ENCODE measurements around the gene CBX8. TPM values are rescaled to one million over a fixed set of nuclear protein-coding genes. Genes with fewer than 3 reads are reported as not detected.

Gene CBX8
- total and polyA plus RNA-seq, 2 donors from 2014 or later: 3.5 to 6.2 TPM

- Histone ChIP-seq H3K27ac (ENCODE audit: low read depth in 2 of 2, low read length in 2 of 2) (no peak overlapping the region), H3K9me3 (ENCODE audit: control insufficient read depth in 2 of 3, insufficient read depth in 1 of 3, low read length in 3 of 3) (no peaks in the 10 kb centered on the region), H3K4me3 (ENCODE audit: low read length in 3 of 3) (no peak overlapping the region), H3K4me1 (ENCODE audit: control insufficient read depth in 2 of 3, insufficient read depth in 2 of 3, low read depth in 1 of 3, low read length in 3 of 3) (peaks cover 0 to 8% (median 0%) of the 10 kb centered on the region in 3 donors), H3K9ac (ENCODE audit: low read length in 3 of 3) (no peak overlapping the region), H3K36me3 (ENCODE audit: control insufficient read depth in 2 of 3, insufficient read depth in 3 of 3, low read length in 3 of 3) (no peaks in the 10 kb centered on the region), H3K27me3 (ENCODE audit: control insufficient read depth, insufficient read depth, low read length) (peaks cover 29% of the 10 kb centered on the region)
- intact Hi-C loops (cut with DNase I): no loop called here
- FAIRE-seq: no peak
- TF ChIP-seq CTCF (IDR thresholded peaks at IDR 0.05; ENCODE audit: borderline replicate concordance, extremely low read depth, insufficient read depth): no peak
- peak; percentile 49 to 86 (median 63) for DNase-seq
Observed at GRCh38 chr17:79814974-79815835, 18.3 kb upstream of the CBX8 start.

GRCh38 chr17:79814127-79814973 is 17.5 kb upstream of the CBX8 start:
- DNase-seq: peak in 2 of 5 donors; percentile 27 to 78
- peaks cover 30% of the 10 kb centered on the region for H3K27me3 ChIP-seq (ENCODE audit: control insufficient read depth, insufficient read depth, low read length)
- no peak for TF ChIP-seq CTCF (IDR thresholded peaks at IDR 0.05; ENCODE audit: borderline replicate concordance, extremely low read depth, insufficient read depth)

GRCh38 chr17:79813297-79814126 is 16.6 kb upstream of the CBX8 start:
- Histone ChIP-seq H3K4me3 (ENCODE audit: low read length in 3 of 3) (no peak overlapping the region), H3K36me3 (ENCODE audit: control insufficient read depth in 2 of 3, insufficient read depth in 3 of 3, low read length in 3 of 3) (no peaks in the 10 kb centered on the region), H3K27ac (ENCODE audit: low read depth in 2 of 2, low read length in 2 of 2) (no peak overlapping the region), H3K9me3 (ENCODE audit: control insufficient read depth in 2 of 3, insufficient read depth in 1 of 3, low read length in 3 of 3) (no peaks in the 10 kb centered on the region), H3K4me1 (ENCODE audit: control insufficient read depth in 2 of 3, insufficient read depth in 2 of 3, low read depth in 1 of 3, low read length in 3 of 3) (peaks cover 0 to 8% (median 0%) of the 10 kb centered on the region in 3 donors), H3K27me3 (ENCODE audit: control insufficient read depth, insufficient read depth, low read length) (peaks cover 39% of the 10 kb centered on the region), H3K9ac (ENCODE audit: low read length in 3 of 3) (no peak overlapping the region)
- intact Hi-C loops (cut with DNase I): no loop called here
- FAIRE-seq (no peak), DNase-seq (peak in 3 of 5 donors; percentile 55 to 79 (median 64))
- TF ChIP-seq CTCF (IDR thresholded peaks at IDR 0.05; ENCODE audit: borderline replicate concordance, extremely low read depth, insufficient read depth): no peak

More at GRCh38 chr17:79814127-79814973, 17.5 kb upstream of the CBX8 start:
- Histone ChIP-seq H3K9ac (ENCODE audit: low read length in 3 of 3) (no peak overlapping the region), H3K9me3 (ENCODE audit: control insufficient read depth in 2 of 3, insufficient read depth in 1 of 3, low read length in 3 of 3) (no peaks in the 10 kb centered on the region), H3K27ac (ENCODE audit: low read depth in 2 of 2, low read length in 2 of 2) (no peak overlapping the region), H3K36me3 (ENCODE audit: control insufficient read depth in 2 of 3, insufficient read depth in 3 of 3, low read length in 3 of 3) (no peaks in the 10 kb centered on the region), H3K4me1 (ENCODE audit: control insufficient read depth in 2 of 3, insufficient read depth in 2 of 3, low read depth in 1 of 3, low read length in 3 of 3) (peaks cover 0 to 8% (median 0%) of the 10 kb centered on the region in 3 donors), H3K4me3 (ENCODE audit: low read length in 3 of 3) (no peak overlapping the region)
- no peak for FAIRE-seq
- intact Hi-C loops (cut with DNase I): no loop called here

All from kidney (tissue), 14 donors.